Memory B cell (primary cell): Measurements from ENCODE around the gene ARHGEF2.

ENCODE experiments used
- ATAC-seq: fragments of 150-1000 bp; cut with Tn5 transposase; 2 replicates; pipeline ENCODE4 v1.10.0; 2021; ENCODE audit warnings: low read depth, mild to moderate bottlenecking, moderate library complexity
- DNase-seq, 2 donors: peaks; one replicate each; pipeline ENCODE4 v3.0.0; 2022; ENCODE audit warnings: low spot score in 2 of 2
- H3K27ac Mint-ChIP-seq: one replicate; pipeline ENCODE4 v1.8.0; 2022; ENCODE audit warnings: mild to moderate bottlenecking, moderate library complexity, mixed read lengths
- H3K27me3 Mint-ChIP-seq: one replicate; pipeline ENCODE4 v1.8.0; 2022; ENCODE audit warnings: mixed read lengths
- H3K36me3 Mint-ChIP-seq: one replicate; pipeline ENCODE4 v1.8.0; 2022; ENCODE audit warnings: mild to moderate bottlenecking, mixed read lengths
- H3K4me1 Mint-ChIP-seq: one replicate; pipeline ENCODE4 v1.8.0; 2022; ENCODE audit warnings: mixed read lengths
- H3K4me3 Mint-ChIP-seq: one replicate; pipeline ENCODE4 v1.8.0; 2022; ENCODE audit warnings: mild to moderate bottlenecking, moderate library complexity, mixed read lengths
- H3K9me3 Mint-ChIP-seq: one replicate; pipeline ENCODE4 v1.8.0; 2022; ENCODE audit warnings: mixed read lengths

ARHGEF2 gene

DNA sequence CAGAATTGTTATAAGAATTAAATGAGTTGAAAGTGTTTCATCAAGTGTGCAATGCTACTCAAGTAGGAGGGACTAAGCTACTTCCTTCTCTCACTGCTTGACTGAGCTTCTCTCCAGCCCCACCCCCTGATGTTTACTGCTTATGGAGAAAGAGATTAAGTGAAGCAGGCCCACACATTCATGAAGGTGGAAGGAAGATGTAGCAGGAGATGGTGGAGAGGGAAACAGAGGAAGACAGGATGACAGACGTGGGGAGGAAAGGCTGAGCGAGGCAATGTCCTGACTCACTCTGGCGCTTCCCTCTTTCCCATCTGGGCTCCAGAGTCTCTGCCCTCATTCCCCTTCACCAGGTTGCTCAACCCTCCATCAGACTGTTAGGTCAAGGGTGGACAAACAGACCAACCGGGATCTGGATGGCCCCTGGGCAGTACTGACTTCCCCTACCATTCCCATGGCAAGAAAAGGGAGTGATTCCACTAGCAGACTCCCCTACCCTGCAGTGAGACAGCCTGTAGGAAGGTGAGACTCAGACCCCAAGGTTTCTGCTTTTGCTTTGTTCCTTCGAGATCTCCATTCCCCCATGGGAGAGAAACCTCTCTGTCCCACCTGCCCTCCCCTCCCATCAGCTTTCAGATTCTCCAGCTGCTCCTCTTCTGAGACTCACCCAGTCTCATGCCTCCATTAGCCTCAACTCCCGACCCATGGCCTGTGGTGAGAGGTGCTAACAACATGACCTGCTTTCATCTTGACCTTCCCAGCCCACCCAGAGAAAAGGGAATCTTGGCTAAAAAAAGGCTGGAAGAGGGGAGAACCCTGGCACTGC lies 3.1 kb upstream of the ARHGEF2 start:
- DNase-seq (peak in 1 of 2 donors; percentile 37), ATAC-seq (peak; percentile 57)
- Mint-ChIP-seq H3K9me3 (no peaks in the 10 kb centered on the region), H3K36me3 (peaks cover 11% of the 10 kb centered on the region), H3K4me3 (peak overlapping the region; percentile 86), H3K4me1 (peaks cover 40% of the 10 kb centered on the region), H3K27me3 (no peaks in the 10 kb centered on the region), H3K27ac (peak overlapping the region; percentile 91)

DNA sequence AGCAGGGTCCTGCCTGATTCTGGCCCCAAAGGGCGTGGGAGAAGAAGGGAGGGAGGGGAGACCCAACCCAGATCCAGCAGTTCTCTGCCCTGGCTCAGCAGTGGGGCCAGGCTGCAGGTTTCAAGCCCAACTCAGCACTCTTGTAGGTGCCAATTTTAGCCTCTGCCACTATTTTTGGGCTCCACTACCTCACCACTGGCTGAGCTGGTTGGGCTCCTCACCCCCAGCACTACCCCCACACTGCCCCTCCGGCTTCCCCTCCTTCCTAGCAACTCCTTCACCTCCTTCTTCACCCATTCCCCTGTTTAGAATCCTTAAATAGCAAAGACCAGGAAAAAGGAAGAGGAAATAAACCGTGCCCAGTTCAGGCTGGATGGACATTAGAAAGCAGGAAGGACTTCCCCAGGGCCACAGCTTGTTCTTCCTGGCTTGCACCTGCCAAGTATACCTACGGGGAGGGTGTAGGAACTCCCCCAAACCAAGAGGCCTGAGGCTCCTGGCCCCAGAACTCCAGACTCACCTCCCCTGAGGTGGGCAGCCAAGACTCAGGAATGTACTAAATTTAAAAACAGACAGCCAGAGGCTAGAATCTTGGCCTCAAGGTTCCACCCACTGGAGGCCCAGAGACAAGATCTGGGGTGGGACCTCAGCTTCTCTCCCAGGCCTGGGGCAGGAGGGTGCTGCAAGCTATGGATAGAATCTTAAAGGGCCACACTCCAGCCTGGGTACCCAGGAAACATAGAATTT lies 1.4 kb upstream of the ARHGEF2 start:
- Mint-ChIP-seq H3K36me3 (peaks cover 17% of the 10 kb centered on the region), H3K27ac (peak overlapping the region; percentile 91), H3K4me1 (peaks cover 54% of the 10 kb centered on the region), H3K27me3 (no peaks in the 10 kb centered on the region), H3K9me3 (no peaks in the 10 kb centered on the region), H3K4me3 (peak overlapping the region; percentile 86)
- ATAC-seq (no peak), DNase-seq (no peak)

DNA sequence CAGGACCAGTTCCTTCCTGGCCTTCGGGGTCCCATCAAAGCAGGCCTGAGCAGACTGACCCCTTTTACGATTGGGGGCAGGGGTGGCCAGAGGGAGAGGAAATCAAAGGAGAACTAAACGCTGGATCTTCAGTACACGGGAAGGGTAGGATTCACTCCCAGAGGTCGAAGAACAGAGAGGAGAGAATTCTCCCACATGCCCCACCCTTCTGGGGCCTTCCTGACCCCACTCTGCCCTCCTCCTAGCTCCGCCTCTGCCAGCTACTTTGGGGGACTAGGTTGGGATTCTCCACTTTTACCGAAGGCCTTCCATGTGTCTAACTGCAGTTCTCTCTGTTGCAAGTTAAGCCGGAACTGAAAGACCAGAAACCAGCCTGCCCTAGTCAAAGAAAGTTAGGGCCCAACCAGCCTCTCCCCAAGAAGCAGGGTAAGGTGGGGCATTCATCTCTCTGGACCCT lies 654 bp upstream of the ARHGEF2 start:
- Mint-ChIP-seq H3K9me3 (no peaks in the 10 kb centered on the region), H3K4me1 (peaks cover 57% of the 10 kb centered on the region), H3K27me3 (no peaks in the 10 kb centered on the region), H3K36me3 (peaks cover 21% of the 10 kb centered on the region), H3K27ac (peak overlapping the region; percentile 91), H3K4me3 (peak overlapping the region; percentile 86)
- no peak for DNase-seq
- ATAC-seq = no peak

DNA sequence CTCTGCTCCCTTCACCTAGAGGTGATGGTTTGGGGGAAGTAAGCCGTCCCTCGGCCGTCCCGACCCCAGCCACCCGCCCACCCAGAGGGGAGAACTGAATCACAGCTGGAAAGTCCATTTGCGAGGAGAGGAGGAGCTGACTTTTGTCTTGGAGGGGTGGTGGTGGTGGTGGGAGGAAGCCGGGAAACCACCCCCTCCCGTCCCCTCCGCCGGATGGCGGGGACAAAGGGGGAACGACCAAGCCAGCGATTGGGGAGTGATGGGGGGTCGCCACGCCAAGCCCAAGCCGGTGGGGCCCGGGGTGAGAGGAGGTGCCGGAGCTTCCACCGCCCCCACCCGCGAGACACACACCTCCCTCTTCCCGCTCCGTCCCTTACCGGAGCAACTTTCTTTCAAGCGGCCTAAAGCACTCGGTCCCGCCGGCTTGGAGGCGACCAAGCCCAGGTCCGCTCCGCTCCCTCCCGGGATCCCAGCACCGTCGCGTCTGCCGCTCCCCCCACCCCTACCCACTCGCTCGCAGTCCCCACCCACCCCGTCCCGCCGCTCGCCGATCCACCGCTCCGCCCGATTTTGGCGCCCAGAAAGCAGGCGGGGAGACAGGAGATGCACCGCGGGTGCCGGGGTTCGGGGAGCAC lies 540 bp downstream of the ARHGEF2 start:
- Mint-ChIP-seq H3K4me1 (peaks cover 56% of the 10 kb centered on the region), H3K27ac (peak overlapping the region; percentile 91), H3K9me3 (no peaks in the 10 kb centered on the region), H3K4me3 (peak overlapping the region; percentile 86), H3K36me3 (peaks cover 23% of the 10 kb centered on the region), H3K27me3 (no peaks in the 10 kb centered on the region)
- DNase-seq (no peak), ATAC-seq (peak; percentile 10)

DNA sequence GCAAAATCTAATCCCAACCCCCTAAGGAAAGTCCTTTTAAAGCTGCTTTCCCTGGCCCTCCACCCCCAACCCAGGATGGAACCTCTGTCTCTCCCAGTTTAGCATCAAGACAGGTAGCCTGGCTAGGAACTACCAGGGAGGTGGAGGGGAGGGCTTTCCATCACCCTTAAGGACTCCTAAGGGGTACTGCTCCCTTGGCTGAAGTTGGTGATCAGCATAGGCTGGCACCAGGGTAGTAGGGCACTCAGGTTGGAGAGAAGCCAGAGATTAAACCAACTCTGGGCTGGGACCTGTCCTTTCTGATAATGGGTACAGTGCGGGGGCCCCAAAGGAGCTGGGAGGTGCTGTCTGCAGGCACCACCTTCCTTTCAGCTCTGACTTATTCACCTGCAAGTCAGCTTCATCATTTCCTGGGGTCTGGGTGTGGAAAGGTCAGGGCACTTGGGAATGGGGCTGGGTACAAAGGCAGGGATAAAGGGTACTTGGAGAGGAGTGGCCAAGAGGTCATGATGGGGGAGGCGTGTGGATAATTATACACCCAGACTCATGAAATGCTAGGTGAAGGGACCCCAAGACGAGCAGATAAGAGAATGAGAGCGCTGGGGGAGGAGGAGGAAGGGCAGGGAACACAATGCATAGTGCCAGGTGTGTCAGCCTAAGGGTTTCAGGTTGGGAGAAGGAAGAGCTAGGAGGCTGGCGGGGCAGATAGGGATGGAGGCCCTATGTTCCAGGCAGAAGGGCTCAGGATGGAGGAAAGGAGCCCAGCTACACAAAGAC lies 1.2 kb downstream of the ARHGEF2 start:
- ATAC-seq (no peak), DNase-seq (no peak)
- Mint-ChIP-seq H3K27ac (peak overlapping the region; percentile 91), H3K36me3 (peaks cover 24% of the 10 kb centered on the region), H3K4me3 (peak overlapping the region; percentile 86), H3K27me3 (no peaks in the 10 kb centered on the region), H3K9me3 (no peaks in the 10 kb centered on the region), H3K4me1 (peaks cover 56% of the 10 kb centered on the region)

DNA sequence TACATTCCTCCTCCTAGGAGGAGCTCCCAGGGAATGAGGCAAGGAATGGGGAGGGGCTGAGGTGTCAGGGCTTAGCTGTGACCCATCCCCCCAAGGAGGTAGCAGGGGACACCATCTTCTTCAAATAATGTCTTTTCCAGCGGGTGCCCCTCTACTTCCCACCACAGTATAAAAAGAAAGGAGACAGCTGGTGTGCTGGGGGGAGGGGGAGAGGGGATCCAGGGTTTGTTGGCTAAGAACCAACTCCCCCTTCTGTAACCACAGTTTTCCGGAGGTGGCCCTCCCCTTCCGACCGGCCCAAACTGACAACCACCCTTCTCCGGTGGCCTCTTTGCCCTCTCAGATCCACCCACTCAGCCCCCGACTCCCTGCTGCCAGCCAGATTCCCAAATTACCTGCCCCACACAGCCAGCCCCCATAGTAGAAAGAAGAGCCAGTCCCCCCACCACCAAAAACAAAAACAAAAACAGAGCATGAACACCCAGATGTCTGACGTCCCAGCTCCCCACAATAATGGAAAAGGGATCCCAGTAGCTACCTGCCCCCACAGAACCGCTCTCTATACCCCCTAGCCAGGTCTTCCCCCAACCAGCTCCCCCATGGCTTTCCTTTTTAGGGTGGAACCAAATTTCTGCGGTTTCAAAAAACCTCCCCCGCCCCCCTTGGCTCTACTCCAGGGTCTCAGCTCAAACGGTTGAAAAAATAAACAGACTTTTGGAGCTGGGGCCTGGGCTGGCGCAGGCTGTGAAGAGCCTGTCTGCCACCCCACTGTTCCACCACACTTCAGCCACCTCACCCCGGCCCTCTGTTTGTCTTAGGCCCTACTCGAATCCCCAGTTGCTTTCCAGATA lies 2.1 kb downstream of the ARHGEF2 start:
- Mint-ChIP-seq H3K4me3 (peak overlapping the region; percentile 86), H3K27ac (peak overlapping the region; percentile 91), H3K27me3 (no peaks in the 10 kb centered on the region), H3K36me3 (peaks cover 27% of the 10 kb centered on the region), H3K9me3 (no peaks in the 10 kb centered on the region), H3K4me1 (peaks cover 54% of the 10 kb centered on the region)
- DNase-seq (no peak), ATAC-seq (no peak)

DNA sequence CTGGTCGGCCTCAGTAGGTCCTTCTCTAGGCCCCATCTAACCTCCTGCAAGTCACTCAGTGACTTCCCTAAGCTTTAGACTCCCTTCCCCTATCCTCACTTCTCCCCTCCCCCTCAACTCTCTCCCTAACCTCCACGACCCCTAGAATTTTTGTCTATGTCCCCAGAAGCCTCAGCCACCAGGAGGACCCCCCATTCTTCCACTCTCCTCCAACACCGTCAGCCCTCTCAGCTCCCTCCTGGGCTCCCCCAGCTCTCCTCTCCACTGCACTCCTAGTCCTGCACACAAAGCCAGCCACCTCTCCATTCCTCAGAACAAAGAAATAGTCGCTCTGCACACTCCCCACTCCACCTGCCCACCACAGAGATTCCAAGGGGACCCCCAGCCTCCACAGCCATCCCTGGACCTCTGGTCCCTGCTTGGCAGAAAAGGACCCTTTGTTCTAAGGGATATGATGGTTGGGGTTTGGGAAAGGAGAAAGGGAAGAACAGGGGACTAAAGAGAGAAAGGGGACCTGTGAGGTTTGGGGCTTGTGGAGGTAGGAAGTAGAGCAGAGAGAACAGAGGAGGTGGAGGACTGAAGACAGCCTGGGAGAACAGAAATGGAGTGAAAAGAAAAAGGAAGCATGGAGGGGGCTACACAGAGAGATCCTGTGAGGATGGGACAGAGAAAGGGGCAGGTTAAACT lies 2.8 kb downstream of the ARHGEF2 start:
- peaks cover 55% of the 10 kb centered on the region for H3K4me1 Mint-ChIP-seq
- H3K27ac Mint-ChIP-seq = peak overlapping the region; percentile 91
- no peak for ATAC-seq
- peak overlapping the region; percentile 86 for H3K4me3 Mint-ChIP-seq
- H3K9me3 Mint-ChIP-seq = no peaks in the 10 kb centered on the region
- no peak for DNase-seq
- peaks cover 27% of the 10 kb centered on the region for H3K36me3 Mint-ChIP-seq
- H3K27me3 Mint-ChIP-seq = no peaks in the 10 kb centered on the region

DNA sequence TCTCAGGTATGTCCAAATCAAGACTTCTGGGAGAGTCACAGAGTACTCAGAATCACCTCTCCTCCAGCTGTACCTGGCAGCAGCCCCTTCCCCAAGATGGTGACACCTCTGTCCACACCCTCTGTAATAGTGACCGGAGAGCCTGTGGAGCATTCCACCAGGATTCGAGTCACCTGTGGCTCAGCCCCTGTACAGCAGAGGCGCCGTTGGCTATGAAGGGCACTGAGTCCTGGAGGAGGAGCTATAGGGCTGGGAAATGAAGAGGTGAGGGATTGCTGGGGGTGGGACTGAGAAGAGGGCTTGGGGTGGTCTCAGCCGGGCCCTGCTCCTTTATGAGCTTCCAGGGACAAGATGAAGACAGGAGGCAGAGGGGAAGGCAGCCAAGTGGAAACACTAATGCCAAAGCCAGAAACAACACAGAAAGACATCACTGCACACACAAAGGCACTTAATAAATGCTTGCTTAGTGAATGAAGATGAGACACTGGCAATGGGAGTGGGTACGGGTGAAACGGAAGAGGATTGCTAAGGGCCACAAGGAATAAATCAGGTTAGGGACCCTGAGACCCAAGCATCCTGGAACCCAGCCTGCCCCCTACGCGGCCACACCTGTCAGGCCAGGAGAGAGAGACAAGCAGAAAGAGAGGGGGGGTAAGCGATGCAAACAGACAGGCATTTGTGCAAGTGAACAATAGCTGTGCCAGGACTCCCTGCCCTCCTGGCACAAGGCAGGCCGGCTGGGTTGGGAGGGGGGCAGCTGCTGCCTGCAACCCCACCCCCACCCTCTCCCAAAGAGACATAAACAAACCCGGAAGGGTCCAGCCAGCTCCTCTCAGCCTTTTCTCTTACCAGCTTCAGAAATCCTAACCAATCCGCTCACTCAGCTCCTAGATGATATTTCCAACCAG lies 3.9 kb downstream of the ARHGEF2 start:
- peaks cover 36% of the 10 kb centered on the region for H3K36me3 Mint-ChIP-seq

DNA sequence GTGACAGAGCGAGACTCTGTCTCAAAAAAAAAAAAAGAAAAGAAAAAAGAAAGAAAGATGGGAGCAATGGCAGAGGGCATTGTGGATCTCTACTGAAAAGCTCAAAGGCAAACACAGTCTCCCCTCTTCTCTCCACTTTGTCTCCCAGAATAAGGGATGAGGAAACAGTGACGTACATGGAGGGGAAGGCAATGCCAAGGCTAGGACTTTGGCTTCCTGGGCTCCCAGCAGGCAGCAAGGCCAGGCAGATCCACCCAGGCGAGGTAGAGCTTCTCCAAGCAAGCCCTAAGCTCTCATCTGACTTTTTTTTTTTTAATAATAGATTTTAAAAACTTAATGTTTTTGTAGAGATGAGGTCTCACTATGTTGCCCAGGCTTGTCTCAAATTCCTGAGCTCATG lies 4.6 kb downstream of the ARHGEF2 start:
- peaks cover 62% of the 10 kb centered on the region for H3K4me1 Mint-ChIP-seq
- H3K4me3 Mint-ChIP-seq = peak overlapping the region; percentile 86
- H3K27ac Mint-ChIP-seq = no peak overlapping the region
- no peak for DNase-seq
- H3K36me3 Mint-ChIP-seq = peaks cover 40% of the 10 kb centered on the region
- no peak for ATAC-seq
- no peaks in the 10 kb centered on the region for H3K9me3 Mint-ChIP-seq
- H3K27me3 Mint-ChIP-seq = no peaks in the 10 kb centered on the region

More for the DNA sequence above, 3.9 kb downstream of the ARHGEF2 start:
- Mint-ChIP-seq H3K27me3 (no peaks in the 10 kb centered on the region), H3K4me3 (peak overlapping the region; percentile 86), H3K4me1 (peaks cover 59% of the 10 kb centered on the region), H3K27ac (peak overlapping the region; percentile 91), H3K9me3 (no peaks in the 10 kb centered on the region)
- ATAC-seq = no peak
- DNase-seq = no peak

DNA sequence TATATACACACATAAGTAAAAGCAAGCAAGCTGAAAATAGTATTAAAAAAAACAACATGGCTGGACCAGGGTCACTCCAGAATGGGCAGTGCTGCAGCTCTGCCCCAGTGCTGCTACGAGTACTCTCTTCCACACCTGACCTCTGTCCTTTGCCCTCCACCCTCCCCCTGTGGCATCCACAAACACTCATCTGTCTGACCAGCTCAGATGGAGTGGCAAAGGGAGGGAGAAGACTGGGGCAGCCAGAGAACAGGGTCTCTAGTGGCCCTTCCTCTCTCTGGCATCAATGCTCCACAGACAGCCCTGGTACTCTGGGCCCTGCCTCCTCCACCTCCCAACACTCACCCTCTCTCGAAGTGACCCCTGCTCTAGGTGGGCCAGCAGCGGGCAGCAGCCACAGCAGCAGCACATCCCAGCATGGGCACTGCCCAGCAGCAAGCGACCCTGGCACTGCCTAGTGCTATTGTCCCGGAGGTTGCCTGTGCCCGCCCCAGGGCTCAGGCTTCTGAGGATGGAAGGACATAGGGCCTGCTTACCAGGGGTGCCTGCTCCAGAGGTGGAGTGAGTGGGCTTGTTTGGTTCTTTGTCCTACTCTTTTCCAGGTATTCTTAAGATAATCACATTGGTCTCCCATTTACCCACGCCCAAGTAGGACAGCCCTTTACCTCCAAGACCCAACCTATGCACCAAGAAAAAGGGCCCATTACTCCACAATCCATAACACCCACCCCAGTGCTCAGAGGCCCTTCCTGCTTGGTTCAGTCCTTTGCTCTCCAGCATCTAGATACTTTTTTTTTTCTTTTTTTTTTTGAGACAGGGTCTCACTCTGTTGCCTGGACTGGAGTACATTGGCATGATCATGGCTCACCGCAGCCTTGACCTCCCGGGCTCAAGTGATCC lies 6.2 kb downstream of the ARHGEF2 start:
- no peaks in the 10 kb centered on the region for H3K27me3 Mint-ChIP-seq
- H3K36me3 Mint-ChIP-seq = peaks cover 43% of the 10 kb centered on the region
- H3K4me1 Mint-ChIP-seq = peaks cover 77% of the 10 kb centered on the region
- H3K4me3 Mint-ChIP-seq = peak overlapping the region; percentile 70
- peak overlapping the region; percentile 81 for H3K27ac Mint-ChIP-seq
- ATAC-seq = no peak
- DNase-seq = no peak
- no peaks in the 10 kb centered on the region for H3K9me3 Mint-ChIP-seq
